OCI-LY3 (cell line): Measurements from ENCODE around the gene HLTF.

Experiments used
- EZH2phosphoT487 ChIP-seq: fragments of 200-600 bp; shearing (Covaris generic); IDR thresholded peaks from 2 replicates; pipeline ENCODE4 v1.6.1; 2018; ENCODE audit warnings: antibody characterized with exemption, mixed run types, low read depth
- TF ChIP-seq, protein P1 (sequence below): fragments of 200-600, 300-600 bp; sonication (generic); IDR thresholded peaks from 2 replicates; pipeline ENCODE4 v1.5.1; 2014; ENCODE audit warnings: antibody characterized with exemption, low read length, low read depth

DNA sequence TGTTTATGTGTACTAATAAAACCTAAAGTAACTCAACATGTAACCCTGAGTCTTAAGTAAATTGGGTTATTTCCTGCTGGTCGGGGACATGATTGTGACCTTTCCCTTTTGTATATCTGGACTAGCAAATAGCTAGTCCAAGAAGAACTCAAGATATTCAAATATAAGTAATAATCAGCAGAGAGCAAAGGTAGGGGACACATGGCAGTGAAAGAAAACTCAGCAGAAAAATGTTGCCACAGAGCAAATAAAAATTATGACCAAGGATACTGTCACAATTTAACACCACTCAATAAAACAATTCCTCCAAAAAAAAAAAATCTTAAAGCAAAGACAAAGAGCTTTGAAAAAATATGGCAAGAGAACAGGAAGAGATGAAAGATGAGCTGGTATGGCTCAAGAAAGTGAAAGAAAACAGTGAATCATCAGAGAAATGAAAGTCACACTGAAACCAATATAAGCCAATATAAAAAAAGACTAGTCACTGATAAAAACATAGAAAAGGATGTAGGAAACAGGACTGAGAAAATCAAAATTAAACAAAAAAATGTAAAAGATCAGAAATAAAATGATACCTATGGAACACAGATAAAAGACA, 43.4 kb downstream of the HLTF start:
- TF ChIP-seq, protein P1, sequence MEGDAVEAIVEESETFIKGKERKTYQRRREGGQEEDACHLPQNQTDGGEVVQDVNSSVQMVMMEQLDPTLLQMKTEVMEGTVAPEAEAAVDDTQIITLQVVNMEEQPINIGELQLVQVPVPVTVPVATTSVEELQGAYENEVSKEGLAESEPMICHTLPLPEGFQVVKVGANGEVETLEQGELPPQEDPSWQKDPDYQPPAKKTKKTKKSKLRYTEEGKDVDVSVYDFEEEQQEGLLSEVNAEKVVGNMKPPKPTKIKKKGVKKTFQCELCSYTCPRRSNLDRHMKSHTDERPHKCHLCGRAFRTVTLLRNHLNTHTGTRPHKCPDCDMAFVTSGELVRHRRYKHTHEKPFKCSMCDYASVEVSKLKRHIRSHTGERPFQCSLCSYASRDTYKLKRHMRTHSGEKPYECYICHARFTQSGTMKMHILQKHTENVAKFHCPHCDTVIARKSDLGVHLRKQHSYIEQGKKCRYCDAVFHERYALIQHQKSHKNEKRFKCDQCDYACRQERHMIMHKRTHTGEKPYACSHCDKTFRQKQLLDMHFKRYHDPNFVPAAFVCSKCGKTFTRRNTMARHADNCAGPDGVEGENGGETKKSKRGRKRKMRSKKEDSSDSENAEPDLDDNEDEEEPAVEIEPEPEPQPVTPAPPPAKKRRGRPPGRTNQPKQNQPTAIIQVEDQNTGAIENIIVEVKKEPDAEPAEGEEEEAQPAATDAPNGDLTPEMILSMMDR, result no peak
- TF ChIP-seq EZH2phosphoT487, result no peak
